ENCODE measurements around the gene ROGDI.

The ROGDI gene

GRCh38 chr16:4814542-4815173 lies 12.2 kb upstream of the ROGDI start:
- DNase-seq (ENCODE audit: low read depth in 2 of 2, low spot score in 1 of 2) = no peak

GRCh38 chr16:4814046-4814445 lies 11.6 kb upstream of the ROGDI start:
- DNase-seq (ENCODE audit: low read depth in 2 of 2, low spot score in 1 of 2) = no peak

DNA sequence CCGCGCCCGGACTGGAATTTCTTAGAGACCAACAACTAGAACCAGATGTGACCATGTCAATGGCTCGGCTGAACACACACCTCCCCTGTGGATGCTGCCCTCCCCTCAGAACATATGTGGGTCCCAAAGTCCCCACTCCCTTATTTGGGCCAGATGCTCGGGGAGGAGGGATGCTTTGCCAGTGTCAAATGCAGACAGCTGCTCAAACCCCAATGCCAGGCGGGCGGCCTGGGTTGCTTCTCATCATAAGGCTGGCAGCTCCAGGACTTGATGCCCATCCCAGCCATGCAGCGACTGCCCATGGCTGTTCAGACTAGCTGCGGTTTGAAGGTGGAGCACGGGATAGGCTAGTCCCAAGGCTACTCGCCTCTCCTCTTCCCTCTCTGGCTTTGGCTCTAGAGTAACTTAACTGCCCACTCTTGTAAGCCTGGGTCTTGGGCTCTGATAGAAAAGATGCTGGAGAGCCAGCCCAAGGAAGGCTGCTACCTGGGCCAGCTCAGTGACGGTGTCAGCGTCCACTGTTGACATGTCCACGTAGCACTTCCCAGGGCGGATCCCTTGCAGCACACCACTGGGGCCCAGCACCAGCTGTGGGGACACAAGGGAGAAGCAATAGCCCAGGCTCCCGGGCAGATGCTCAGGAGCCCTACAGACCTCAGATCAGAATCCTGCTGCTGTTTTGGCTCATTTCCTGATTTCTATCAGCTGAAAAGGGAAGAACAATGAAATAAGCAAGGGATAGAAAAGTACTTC lies 11.0 kb upstream of the ROGDI start:
- no peak for DNase-seq (ENCODE audit: low read depth in 2 of 2, low spot score in 1 of 2)

GRCh38 chr16:4811773-4812172 lies 9.3 kb upstream of the ROGDI start:
- no peak for DNase-seq (ENCODE audit: low read depth in 2 of 2, low spot score in 1 of 2)

- DNase-seq (ENCODE audit: low read depth in 2 of 2, low spot score in 1 of 2) = no peak
Measured at GRCh38 chr16:4811242-4811641, 8.8 kb upstream of the ROGDI start.

- no peak for DNase-seq (ENCODE audit: low read depth in 2 of 2, low spot score in 1 of 2)
Measured at GRCh38 chr16:4806280-4806679, 3.8 kb upstream of the ROGDI start.

DNA sequence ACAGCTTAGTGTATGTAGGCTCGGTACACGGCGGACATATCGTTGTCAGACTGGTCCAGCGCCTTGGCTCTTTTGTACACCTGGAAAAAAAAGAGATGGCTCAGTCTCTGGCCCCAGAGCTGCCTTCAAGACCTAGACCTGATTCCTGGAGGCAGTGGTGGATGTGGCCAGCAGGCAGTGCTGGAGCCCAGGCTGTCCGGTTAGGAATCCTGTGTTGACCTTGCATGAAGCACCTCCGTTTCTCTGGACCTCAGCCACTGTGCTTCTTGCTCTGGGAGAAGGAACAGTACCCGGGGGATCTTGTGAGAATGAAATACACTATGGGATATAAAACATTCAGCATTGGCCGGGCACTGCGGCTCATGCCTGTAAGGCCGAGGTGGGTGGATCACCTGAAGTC lies 2.8 kb upstream of the ROGDI start:
- DNase-seq (ENCODE audit: low read depth in 2 of 2, low spot score in 1 of 2) = no peak

- DNase-seq (ENCODE audit: low read depth in 2 of 2, low spot score in 1 of 2) = no peak
Measured at GRCh38 chr16:4803898-4804762, 1.7 kb upstream of the ROGDI start.

GRCh38 chr16:4803401-4803844 lies 990 bp upstream of the ROGDI start:
- no peak for DNase-seq (ENCODE audit: low read depth in 2 of 2, low spot score in 1 of 2)

DNA sequence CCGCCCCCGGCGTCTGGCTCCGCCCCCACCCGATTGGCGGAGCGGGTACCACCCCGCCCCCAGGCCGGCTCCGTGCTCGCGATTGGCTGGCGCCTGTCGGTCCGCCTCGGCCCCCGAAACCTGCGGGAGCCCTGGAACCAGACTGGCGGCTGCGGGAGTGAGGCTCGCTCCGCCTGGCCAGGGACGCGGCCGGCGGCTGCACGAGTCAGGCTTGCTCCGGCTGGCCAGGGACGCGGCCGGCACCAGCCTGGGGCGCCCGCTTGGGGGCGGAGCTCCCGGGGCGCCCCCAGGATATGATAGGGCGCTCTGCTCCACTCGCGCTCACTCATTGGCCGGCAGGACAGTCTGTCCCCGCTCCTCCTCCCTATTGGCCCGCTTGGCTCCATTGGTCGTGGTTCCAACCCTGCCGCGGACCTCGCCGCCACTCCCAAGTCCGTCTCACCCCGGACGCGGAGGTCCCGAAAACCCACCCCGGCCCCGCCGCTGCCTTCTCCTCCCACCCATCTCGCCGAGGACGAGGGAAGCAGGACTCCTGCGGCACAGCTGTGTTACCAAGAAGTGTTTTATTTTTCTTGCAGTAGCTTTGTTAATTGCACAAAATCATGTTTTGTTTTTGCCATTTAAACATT lies 340 bp upstream of the ROGDI start:
- peak; percentile 73 to 78 for DNase-seq (ENCODE audit: low read depth in 2 of 2, low spot score in 1 of 2)

- no peak for DNase-seq (ENCODE audit: low read depth in 2 of 2, low spot score in 1 of 2)
Measured at GRCh38 chr16:4801051-4801961, 1.1 kb downstream of the ROGDI start.

GRCh38 chr16:4800290-4801041 lies 2.0 kb downstream of the ROGDI start:
- no peak for DNase-seq (ENCODE audit: low read depth in 2 of 2, low spot score in 1 of 2)

GRCh38 chr16:4799171-4799855 lies 3.1 kb downstream of the ROGDI start:
- DNase-seq (ENCODE audit: low read depth in 2 of 2, low spot score in 1 of 2) = no peak

GRCh38 chr16:4798456-4798855 lies 4.0 kb downstream of the ROGDI start:
- no peak for DNase-seq (ENCODE audit: low read depth in 2 of 2, low spot score in 1 of 2)

GRCh38 chr16:4797805-4798252 lies 4.6 kb downstream of the ROGDI start:
- DNase-seq (ENCODE audit: low read depth in 2 of 2, low spot score in 1 of 2) = no peak

DNA sequence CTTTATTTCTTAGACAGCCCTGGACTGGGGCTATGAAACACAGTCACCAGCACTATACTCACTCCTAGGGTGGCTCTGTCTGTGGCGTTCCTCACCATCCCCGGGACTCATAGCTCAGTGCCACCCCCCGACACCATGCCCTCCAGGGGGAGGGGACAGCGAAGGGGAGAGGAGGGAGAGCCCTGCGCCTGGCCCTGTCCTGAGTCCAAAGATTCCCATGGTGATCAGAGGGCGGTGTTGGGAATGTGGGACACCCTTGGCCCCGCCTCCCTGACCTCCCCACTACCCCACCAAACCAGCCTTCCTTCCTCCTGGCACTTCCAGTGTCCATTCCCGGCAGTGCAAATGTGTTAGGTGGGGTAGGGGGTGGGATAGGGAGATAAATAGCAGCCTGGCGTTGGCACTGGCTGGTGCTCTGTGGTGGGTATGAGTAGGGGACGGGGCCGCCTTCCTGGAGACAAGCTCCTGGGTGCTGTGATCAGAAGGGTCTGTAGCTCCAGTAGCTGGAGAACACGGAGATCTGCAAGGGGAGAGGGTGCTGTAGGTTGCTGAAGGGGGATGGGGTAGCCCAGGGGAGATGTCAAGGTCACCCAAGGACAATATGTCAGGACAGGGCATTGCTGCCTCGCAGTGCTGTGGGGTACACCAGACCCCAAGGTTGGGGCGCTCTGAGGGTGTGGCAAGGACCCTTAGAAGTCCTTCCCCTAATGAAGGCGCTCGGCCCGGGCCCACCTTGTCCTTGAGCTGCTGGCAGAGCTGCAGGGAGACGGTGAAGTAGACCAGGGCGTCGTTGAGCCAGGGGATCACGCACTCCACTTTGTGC lies 5.2 kb downstream of the ROGDI start:
- DNase-seq (ENCODE audit: low read depth in 2 of 2, low spot score in 1 of 2) = no peak

DNA sequence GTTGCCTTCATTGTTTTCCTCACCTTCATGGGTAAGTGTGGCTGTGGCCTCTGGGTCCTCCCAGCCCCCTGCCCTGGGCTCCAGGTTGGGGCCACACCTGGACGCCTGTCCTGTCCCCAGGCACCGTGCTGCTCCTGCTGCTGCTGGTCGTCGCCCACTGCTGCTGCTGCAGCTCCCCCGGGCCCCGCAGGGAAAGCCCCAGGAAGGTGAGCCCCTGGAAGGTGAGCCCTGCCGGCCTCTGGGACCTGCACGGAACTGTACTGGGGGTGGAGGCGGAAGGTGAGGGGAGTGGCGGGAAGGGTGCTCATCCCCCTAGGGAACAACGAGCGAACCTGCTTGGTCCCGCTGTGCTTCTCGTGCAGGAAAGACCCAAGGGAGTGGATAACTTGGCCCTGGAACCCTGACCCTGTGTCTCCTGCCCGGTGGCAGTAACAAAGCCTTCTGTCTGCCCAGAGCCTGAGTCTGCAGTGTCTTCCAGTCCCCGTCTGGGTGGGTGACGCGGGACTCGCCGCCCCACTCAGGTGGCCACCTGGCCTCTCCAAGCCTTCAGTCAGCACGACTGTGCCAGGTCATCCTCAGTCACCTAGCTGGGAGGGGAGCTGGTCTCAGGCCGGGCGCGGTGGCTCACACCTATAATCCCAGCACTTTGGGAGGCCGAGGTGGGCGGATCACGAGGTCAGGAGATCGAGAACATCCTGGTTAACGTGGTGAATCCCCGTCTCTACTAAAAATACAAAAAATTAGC lies 6.4 kb downstream of the ROGDI start:
- DNase-seq (ENCODE audit: low read depth in 2 of 2, low spot score in 1 of 2) = no peak

Measured in stimulated activated CD8-positive, alpha-beta memory T cell treated with anti-CD3 and anti-CD28 coated beads, Interleukin-4, amount 100 ng/mL, for 4 hours (primary cell).